CD4-positive, alpha-beta T cell treated with Interleukin-21 for 1 hour (primary cell): ENCODE data around the gene UEVLD.

Source experiments
- DNase-seq: peaks from one replicate; pipeline ENCODE4 v3.0.0-alpha.2; 2020

The UEVLD gene

DNA sequence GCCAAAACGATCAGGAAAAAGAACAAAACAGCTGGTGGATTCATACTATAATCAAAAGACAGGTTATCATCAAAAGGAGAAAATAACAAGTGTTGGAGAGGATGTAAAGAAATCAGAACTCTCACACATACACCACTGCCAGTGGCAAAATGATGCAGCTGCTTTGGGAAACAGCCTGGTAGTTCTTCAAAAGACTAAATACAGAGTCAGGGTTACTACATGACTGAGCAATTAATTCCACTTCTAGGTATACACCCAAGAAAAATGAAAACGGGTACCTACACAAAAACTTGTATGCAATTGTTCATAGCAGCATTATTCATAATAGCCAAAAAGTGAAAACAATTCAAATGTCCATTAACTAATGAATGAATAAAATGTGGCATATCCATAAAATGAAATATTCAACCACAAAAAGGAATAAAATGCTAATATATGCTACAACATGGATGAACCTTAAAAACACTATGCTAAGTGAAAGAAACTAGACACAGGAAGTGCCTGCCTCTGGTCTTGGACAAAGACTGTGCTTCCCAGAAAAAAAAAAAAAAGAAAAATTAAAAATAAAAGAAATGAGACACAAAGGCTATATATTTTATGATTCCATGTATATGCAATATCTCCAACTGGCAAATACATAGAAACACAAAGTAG, 8.3 kb downstream of the UEVLD start:
- no peak for DNase-seq

DNA sequence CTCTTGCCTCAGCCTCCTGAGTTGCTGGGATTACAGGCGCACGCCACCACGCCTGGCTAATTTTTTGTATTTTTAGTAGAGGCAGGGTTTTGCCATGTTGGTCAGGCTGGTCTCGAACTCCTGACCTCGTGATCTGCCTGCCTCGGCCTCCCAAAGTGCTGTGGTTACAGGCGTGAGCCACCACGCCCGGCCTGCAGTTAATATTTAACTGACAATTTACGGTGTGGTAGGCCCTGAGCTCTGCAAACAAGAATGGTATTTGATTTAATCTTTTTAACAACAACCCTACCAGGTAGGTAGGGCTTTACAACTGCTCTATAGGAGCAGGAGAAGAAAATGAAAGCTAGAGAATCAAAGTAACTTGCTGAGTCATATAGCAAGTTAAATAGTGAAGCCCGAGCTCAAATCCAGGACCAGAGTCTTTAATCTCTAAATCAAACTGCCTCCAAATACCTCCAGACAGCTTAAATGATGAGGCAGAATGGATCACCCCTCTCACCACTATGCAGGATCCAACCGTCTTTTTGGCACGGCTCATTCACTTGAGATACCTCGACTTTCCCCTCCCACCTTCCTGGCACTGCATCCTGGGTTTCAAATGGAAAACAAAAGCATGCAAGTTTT, 9.4 kb downstream of the UEVLD start:
- peak; percentile 27 for DNase-seq

DNA sequence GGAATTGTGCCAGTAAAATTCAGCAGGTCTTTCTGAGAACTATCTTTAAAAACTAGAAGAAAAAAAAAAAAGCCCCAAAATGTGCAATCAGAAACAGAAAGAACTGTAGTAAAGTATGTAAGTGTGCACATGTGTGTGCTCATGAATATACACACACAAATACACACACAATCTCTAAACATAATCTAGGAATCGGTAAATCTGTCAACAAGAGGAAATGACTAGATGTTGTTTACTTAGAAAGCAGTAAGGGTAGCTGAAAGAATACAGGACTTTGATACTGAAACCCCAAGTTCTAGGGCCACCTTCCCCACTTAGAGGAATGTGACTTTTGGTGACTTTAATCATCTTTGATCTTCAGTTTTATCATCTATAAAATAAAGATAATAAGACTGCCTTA, 13.2 kb downstream of the UEVLD start:
- DNase-seq: no peak

DNA sequence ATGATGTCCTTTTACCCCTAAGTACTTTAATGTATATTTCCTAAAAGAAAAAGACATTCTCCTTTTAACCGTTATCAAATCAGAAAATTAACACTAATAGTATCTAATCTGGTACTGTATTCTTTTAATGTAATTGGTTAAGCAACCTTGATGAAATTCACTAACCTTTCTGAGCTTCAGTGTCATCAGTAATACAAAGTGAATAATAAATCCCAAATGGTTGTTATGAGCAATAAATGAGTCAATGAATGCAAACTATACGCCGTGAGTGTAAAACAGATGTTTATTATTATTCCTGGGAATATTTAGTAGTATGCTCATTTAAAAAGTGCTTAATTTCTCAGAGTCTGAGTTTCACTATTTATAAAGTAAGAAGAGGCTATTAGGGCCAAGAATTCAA, 21.5 kb downstream of the UEVLD start:
- no peak for DNase-seq

DNA sequence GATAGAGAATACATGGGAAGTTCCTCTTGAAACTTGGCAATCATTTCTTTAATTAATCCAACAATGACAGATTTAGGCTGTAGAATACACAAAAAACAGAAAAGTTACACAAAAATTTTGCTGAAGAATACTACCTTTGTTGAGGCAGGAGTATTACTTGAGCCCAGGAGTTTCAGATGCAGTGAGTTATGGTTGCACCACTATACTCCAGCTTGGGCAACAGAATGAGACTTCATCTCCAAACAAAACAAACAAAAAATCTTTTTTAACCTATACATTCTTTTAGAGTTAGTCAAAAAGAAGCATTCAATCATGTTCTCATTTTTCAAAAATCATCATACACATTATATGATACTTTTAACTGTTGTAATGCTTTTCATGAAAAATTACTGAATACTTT, 22.1 kb downstream of the UEVLD start:
- DNase-seq: no peak

DNA sequence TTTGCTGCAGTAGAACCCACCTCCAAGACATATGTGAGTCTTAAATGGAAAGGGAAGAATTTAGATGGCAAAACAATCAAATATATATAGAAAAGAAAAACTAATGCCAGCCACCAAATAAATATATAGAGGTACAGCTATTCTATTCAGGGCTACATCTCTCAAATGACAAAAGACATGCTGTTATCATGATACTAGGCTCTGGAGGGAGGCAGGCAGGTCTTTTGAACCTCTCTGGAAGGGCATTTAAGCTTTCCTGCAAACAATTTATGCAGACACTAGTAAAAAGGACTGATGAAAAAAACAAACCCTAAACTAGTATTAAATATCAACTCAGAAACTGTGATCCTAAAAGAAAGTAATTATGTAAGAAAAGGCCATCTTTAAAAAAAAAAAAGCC, 24.4 kb downstream of the UEVLD start:
- no peak for DNase-seq

DNA sequence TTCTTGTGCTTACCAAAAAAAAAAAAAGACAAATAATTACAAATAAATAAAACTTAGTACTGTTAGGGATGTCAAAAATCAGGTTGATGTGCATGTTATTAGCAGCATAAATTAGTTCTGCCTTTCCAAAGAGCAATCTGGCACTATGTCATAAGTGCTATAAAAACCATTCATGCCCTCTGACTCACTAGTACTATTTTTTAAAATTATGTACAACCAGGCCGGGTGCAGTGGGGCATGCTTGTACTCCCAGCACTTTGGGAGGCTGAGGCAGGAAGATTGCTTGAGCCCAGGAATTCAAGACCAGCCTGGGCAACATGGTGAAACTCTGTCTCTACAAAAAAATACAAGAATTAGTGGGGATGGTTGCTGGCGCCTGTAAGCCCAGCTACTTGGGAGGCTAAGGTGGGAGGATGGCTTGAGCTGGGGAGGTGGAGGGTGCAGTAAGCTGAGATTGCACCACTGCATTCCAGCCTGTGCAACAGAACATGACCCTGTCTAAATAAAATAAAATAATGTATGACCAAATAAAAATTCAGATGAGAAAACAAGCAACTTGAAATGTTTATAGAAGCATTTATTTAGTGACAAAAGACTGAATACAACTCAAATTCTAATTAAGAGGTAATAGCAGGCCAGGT, 25.3 kb downstream of the UEVLD start:
- DNase-seq: no peak

DNA sequence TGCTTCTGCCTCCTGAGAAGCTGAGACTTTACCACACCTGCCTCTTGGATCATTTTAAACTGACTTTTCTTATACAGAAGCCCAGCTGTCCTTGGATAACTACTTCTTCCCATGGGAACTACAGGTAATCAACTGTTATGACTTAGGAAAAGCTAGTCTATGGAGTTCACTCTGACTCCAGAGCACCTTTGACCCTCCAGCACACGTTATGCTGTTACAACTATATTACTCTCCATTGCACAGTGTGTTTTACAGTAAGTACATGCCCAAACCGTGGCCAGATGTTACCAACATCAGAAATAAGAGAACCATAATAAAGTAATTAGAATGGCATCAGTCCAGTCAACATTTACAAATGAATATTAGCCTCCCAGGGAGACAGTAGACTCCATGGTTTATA, 40.5 kb downstream of the UEVLD start:
- no peak for DNase-seq

DNA sequence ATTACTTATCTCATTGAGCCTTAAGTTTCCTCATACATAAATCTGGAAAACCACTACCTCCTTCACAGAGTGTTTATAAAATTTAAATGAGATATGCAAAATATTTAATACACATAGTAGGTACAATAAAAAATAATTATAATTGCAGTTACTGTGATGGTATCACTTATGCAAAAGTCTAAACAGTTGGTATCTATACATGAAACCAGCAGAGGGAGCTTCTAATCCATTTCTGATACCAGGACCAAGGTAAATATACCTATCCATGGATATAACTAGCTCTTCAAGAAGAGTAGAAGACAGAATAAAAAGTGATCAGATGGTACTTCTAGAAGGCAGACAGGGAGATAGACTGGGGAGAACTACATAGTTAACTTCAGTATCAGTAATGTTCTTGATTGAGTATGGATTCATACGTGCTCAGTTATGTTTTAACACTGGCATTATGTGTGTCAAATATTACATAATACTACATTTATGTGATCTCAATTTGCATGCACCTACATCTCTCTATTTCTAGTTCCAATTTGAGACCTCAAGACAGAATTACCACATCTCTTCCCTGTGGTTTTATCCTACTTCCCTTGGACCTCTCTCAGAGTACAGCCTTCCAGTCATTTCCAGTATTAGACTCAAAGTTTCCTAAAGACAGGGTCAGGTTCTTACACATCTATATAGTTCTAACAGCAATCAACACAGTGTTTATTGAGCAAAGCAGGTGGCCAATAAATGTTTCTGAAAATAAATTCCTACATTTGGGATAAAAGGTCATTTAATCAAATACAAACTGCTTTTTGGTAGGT, 48.1 kb downstream of the UEVLD start:
- peak; percentile 64 for DNase-seq

DNA sequence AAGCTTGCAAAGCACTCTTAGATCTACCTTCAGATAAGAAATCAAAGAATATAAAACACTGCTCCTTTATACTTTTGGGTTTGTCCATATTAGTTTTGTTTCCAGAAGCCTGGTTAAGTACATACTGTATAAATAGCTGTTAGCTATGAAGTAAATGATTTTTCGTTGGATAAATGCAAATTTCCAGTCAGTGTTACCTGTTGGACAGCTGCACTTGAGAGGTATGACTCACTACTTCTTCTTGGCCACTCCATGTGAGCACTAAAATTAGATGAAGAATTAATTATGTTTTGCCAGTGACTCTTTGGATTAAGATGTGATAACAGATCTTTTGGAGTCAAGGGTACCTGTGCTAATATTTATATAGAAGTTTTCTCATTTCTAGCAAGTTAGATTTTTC, 52.3 kb downstream of the UEVLD start:
- no peak for DNase-seq

DNA sequence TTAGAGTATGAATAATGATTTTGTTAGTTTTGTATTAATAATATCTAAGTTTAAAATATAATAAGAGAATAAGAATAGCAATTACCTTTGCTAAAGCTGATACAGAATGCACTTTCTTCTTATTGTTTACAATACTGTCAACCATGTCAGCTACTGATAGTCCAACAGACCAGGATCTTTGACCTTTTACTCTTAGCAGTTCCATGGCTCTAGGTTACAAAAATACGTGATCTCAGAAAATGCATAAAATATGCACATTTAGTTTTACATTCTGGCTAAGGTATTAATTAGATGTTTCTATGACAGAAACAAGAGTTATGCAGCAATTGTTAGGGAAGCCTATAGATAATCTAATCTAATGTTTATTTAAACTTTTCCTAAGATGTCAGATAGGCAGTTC, 54.3 kb downstream of the UEVLD start:
- DNase-seq: no peak

DNA sequence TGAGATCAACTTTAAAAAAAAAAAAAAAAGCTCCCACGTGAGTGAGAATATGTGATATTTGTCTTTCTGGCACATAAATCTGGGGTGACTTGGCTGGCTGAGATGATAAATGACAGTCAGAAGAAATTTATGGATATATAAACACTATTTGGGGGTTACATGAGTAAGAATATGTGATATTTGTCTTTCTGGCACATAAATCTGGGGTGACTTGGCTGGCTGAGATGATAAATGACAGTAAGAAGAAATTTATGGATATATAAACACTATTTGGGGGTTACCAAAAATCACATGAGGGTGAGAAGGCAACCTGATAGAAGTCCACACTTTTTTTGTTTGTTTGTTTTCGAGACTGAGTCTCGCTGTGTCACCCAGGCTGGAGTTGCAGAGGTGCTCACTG, 55.2 kb downstream of the UEVLD start:
- DNase-seq: no peak

DNA sequence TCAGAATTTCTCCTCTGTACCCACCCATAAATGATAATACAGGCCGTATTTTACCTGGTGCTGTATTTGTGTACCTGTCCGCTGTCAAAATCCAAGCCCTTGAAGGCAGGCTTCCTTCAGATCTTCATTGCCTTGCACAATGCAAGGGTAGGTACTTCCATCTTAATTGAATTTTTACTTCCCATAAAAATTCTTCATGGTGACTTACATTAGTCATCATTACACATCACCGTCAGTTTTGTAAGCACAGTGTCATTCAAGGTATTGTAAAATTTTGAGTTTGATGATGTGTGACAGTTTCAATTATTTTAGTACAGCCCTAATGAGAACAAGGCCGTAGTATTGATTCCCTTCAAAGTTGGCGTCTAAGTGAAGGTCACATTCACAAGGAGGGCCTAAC, 61.0 kb downstream of the UEVLD start:
- DNase-seq: peak; percentile 30

DNA sequence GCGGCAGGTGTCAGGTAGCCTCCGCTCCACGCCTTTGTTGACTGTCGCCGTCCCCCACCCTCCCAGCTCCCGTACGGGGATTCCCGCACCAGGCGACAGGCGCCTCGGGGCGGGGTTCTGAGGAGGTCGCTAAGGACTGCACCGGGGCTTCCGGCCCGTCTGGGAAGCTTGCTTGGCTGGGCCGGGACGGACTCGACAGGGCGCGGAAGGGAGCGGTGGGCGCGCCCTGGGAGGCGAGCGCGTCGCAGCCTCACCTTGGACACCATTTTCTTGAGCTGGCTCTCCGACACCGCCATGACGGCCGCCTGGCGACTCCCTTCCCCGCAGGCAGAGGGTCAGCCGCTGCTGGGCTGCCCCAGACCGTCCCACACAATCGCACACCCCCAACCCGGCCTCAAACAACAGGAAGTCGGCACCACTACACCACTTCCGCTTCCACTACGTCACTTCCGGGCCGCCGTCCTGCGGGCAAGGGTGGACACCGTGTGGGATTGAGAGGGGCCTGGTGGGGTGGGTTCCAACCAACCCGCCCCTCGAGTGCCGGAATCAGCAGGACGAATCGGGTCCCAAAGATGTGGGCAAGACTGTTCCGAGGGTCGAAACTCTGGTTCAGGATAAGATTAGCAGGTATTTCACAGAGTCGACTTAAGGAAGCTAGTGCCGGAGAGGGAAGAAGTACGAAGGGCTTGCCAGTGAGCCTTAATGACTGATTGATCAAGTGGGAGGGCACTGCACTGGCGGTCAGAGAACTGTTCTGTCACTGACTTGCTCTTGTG, 61.8 kb downstream of the UEVLD start, which contains the start of gene TSG101:
Gene TSG101 (minus strand): TSS at position 422 of the 776 bp plus-strand sequence. CDS start 126 bp downstream, at position 296.
- peak; percentile 94 for DNase-seq

DNA sequence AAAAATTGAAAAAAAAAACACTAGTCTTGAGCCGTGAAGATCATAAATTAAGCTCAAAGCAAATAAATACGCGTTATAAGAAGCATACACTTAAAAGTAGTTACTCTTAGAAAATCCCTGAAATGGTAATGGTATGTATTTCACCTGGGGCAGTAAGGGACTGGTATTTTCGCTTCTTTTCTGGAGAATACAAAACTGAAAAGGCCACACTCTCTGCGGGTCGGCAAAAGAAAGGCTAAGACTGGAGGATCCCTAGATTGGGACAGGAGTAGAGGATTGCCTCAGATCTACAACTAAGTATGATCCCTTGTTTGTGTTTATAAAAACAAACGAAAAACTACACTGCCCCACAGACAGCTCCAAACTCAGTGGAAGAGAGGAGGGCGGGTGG, 62.4 kb downstream of the UEVLD start:
- DNase-seq: no peak

DNA sequence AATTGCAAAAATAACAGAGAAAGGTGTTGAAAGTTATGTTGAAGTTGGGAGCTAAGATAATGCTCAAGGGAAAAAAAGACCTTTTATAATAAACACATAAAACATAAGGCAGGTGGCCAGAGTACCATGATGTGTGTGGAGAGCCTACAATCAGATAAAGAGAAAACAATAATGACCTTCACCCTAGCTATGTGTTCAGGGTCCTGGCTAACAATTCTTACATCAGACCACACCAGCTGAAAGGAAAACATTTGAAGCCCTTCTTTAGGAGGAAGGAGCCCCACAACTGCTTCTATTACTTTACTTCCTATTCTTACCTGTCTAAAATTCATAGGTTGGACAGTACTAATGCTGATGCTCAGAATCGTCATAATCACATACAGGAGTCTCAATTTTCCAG, 64.3 kb downstream of the UEVLD start:
- no peak for DNase-seq

DNA sequence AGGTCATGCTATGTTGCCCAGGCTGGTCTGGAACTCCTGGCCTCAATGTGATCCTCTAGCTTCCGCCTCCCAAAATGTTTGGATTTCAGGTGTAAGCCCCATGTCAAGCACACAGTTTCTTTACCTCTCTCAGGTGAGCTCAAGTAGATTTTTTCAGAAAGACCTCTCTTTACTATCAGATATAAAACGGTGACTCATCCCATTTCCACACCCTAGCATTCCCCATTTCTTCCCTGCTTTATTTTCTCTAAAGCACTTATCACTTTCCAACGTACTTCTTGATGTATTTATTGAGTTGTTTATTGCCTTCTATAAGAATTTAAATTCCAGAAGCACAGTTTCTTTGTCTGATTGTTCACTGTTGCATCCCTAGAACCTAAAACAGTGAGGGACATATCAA, 65.5 kb downstream of the UEVLD start:
- DNase-seq: no peak

DNA sequence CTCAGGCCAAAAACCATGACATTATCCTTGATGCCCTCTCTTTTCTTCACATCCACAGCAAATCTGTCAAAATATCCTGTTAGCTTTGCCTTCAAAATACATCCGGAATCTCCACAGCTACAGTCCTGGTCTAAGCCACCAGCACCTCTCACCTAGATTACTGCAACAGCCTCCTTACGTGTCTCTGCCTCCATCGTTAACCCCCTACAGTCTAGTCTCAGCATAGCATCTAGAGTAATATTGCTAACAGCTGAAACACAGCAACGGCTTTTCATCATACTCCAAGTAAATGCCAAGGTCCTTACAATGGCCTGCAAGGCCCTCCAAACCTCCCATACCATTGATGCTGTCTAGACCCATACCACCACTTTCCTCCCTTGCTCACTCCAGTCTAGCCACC, 66.1 kb downstream of the UEVLD start:
- DNase-seq: peak; percentile 14

DNA sequence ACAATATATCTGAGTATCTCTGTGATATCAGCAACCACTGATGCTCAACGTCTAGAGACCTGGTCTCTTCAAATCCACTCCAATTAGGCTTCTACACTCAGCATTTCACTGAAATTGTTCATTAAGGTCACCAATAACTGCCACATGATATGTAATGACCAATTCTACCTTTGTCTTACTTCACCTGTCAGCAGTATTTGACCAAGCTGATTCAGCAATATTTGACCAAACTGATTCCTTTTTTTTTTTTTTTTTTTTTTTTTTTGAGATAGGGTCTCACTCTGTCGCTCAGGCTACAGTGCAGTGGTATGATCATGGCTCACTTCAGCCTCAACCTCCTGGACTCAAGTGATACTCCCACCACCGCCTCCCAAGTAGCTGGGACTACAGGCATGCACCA, 67.4 kb downstream of the UEVLD start:
- no peak for DNase-seq

DNA sequence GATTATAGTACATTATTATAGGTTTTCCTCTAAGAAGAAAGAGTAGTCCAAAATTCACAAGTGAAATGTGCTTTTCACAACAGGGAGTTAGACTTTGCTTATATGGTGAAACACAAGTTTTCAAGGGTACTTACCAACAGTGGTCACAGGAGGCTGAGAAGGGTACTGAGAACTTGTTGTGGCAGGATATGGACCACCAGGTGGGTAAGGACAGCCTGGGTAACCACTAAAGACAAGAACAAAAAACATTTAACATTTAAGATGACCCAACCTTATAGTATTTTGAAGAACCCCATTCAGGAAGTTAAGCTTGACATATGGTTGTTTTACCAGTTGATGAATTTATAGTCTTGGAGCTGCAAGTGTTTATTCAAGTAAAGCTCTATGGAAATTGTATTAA, 86.2 kb downstream of the UEVLD start:
- no peak for DNase-seq

DNA sequence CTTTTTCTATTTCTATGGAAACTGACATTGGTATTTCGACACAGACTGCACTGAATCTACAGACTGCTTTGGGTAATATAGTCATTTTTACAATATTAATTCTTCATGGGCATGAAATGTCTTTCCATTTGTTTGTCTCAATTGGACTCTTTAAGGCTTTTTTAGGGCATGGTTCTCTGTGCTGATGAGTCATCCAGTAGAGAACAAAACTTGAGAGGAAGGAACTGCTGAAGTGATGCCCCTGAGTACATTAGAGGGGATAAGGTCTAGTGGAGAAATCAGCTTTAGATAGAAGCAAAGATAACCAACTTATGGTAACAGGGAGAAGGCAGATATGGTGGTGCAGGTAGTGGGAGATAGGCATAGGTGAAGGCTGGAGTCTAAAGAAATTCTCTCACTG, 86.9 kb downstream of the UEVLD start:
- DNase-seq: no peak

DNA sequence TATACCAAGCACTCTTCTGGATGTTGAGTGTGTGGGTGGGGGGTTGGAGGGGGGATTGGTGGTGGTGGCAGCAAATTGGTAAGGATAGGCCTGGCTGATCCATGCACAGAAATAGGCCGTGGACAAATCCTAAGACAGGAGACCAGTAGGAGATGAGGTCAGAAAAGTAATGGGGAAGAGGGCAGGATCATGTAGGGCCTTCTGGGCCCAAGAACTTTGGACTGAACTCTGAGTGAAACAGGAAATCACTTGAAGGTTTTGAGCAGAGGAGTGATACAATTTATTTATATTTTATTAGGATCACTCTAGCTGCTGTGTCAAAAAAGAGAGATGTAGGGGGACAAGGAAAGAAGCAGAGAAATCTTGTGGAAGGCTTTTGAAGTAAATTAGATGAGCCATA, 90.5 kb downstream of the UEVLD start:
- DNase-seq: no peak

DNA sequence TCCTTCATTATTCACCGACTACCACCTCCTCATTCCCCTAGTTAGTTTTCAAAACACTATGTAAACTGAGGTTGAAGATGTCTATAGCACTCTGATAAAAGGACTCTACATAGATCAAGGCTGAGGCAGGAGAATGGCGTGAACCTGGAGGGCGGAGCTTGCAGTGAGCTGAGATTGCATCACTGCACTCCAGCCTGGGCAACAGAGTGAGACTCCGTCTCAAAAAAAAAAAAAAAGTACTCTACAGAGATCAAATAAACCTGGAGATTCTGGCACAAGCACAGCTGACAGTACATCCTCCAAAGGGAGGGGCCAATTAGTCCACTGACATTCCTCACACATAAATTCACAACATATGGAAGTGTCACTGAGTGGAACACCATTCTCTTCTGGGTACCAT, 92.8 kb downstream of the UEVLD start:
- DNase-seq: no peak
